H1 (cell line): ENCODE measurements around the gene MCCC1.

Source experiments
- CTCF ChIP-seq, 3 experiments: IDR thresholded peaks; 1 replicate in 2 of 3; 2 replicates in 1 of 3; pipeline versions ENCODE4 v1.5.1 to v1.6.1; 2011; ENCODE audit warnings: low read length in 3 of 3, mild to moderate bottlenecking in 3 of 3, inconsistent platforms in 2 of 3, low read depth in 1 of 3, moderate library complexity in 1 of 3; ENCODE audit not compliant: insufficient read depth in 1 of 3; ENCODE audit errors: control extremely low read depth in 1 of 3
- EP300 ChIP-seq, 2 experiments: IDR thresholded peaks; 1 replicate in 1 of 2; 2 replicates in 1 of 2; pipeline ENCODE4 v1.6.1; 2011 to 2012; ENCODE audit warnings: low read depth in 2 of 2, low read length in 2 of 2, mild to moderate bottlenecking in 2 of 2, borderline replicate concordance in 1 of 2, inconsistent platforms in 1 of 2, moderate library complexity in 1 of 2
- JUN ChIP-seq: IDR thresholded peaks from 2 replicates; pipeline ENCODE4 v1.6.1; 2011; ENCODE audit warnings: low read depth, mild to moderate bottlenecking, improper control_type of control experiment, low read length
- KDM1A ChIP-seq: fragments of 200-600, 300-600 bp; sonication (generic); IDR thresholded peaks from 2 replicates; pipeline ENCODE4 v1.7.1; 2016; ENCODE audit warnings: mild to moderate bottlenecking, low read length, borderline replicate concordance
- POLR2A ChIP-seq, 2 experiments: IDR thresholded peaks; 1 replicate in 1 of 2; 2 replicates in 1 of 2; pipeline ENCODE4 v1.6.1; 2011; ENCODE audit warnings: low read depth in 2 of 2, low read length in 2 of 2, mild to moderate bottlenecking in 2 of 2; ENCODE audit errors: control extremely low read depth in 1 of 2
- RAD21 ChIP-seq, 2 experiments: IDR thresholded peaks in 1 of 2; conservative IDR thresholded peaks in 1 of 2; 2 replicates each; pipeline ENCODE4 v1.6.1; 2011; ENCODE audit warnings: low read depth in 2 of 2, low read length in 2 of 2, improper control_type of control experiment in 1 of 2, inconsistent platforms in 1 of 2, mild to moderate bottlenecking in 1 of 2, moderate library complexity in 1 of 2
- SAP30 ChIP-seq: fragments of 300-600 bp; sonication (generic); IDR thresholded peaks from 2 replicates; pipeline ENCODE4 v1.7.1; 2012; ENCODE audit warnings: low read length, moderate library complexity, mild to moderate bottlenecking, inconsistent platforms; ENCODE audit not compliant: insufficient read depth, insufficient replicate concordance
- SRF ChIP-seq: IDR thresholded peaks from 2 replicates; pipeline ENCODE4 v1.6.1; 2011; ENCODE audit warnings: mild to moderate bottlenecking, low read depth, low read length, moderate library complexity
- TCF12 ChIP-seq: IDR thresholded peaks from 2 replicates; pipeline ENCODE4 v1.6.1; 2011; ENCODE audit warnings: low read depth, mild to moderate bottlenecking, low read length
- YY1 ChIP-seq: IDR thresholded peaks from 2 replicates; pipeline ENCODE4 v1.6.1; 2011; ENCODE audit warnings: low read depth, mild to moderate bottlenecking, low read length
- TF ChIP-seq, protein P1 (sequence below): IDR thresholded peaks from 2 replicates; pipeline ENCODE4 v1.6.1; 2011; ENCODE audit warnings: low read depth, mild to moderate bottlenecking, low read length; ENCODE audit not compliant: insufficient read depth
- TF ChIP-seq, protein P2 (sequence below): IDR thresholded peaks from 2 replicates; pipeline ENCODE4 v1.6.1; 2012; ENCODE audit warnings: inconsistent platforms
- TF ChIP-seq, protein P3 (sequence below): IDR thresholded peaks from 2 replicates; pipeline ENCODE4 v1.6.1; 2012; ENCODE audit warnings: inconsistent platforms

DNA sequence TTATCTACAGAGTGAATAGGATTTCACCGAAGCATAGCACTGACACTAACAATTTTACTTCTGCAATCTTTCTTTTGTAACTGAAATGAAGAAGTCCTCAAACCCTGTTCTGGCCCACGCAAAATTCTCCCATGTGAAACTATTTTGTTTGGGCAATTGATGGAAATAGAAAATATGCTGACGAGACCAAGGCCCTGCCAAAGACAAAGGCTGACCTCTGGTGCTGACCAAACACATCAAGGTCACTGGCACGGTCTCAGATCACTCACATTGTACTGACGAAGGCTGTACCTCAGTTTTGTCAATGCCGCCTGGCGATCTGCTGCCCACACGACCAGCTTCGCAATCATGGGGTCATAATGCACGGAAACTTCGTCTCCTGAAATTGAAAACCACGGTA, 60.5 kb downstream of the MCCC1 start:
- no peak for TF ChIP-seq TCF12
- TF ChIP-seq EP300 (IDR thresholded peaks at IDR 0.05; ENCODE audit: borderline replicate concordance in 1 of 2, low read depth in 2 of 2, low read length in 2 of 2), result no peak
- TF ChIP-seq CTCF (IDR thresholded peaks at IDR 0.05; ENCODE audit: control extremely low read depth in 1 of 3, insufficient read depth in 1 of 3, low read depth in 1 of 3, low read length in 3 of 3), result no peak
- no peak for TF ChIP-seq POLR2A (IDR thresholded peaks at IDR 0.05; ENCODE audit: control extremely low read depth in 1 of 2, low read depth in 2 of 2, low read length in 2 of 2)
- TF ChIP-seq RAD21 (IDR thresholded peaks at IDR 0.05 in 1 of 2, conservative IDR thresholded peaks at IDR 0.05 in 1 of 2; ENCODE audit: low read depth in 2 of 2, low read length in 2 of 2), result no peak
- TF ChIP-seq, protein P1, sequence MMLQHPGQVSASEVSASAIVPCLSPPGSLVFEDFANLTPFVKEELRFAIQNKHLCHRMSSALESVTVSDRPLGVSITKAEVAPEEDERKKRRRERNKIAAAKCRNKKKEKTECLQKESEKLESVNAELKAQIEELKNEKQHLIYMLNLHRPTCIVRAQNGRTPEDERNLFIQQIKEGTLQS, result no peak
- no peak for TF ChIP-seq SRF
- TF ChIP-seq SAP30, result no peak
- TF ChIP-seq, protein P2, sequence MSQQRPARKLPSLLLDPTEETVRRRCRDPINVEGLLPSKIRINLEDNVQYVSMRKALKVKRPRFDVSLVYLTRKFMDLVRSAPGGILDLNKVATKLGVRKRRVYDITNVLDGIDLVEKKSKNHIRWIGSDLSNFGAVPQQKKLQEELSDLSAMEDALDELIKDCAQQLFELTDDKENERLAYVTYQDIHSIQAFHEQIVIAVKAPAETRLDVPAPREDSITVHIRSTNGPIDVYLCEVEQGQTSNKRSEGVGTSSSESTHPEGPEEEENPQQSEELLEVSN, result no peak
- TF ChIP-seq YY1, result no peak
- TF ChIP-seq KDM1A, result no peak
- TF ChIP-seq, protein P3, sequence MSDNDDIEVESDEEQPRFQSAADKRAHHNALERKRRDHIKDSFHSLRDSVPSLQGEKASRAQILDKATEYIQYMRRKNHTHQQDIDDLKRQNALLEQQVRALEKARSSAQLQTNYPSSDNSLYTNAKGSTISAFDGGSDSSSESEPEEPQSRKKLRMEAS, result no peak
- TF ChIP-seq JUN, result no peak
